Measurements from ENCODE around the gene KIF26B.

DNA sequence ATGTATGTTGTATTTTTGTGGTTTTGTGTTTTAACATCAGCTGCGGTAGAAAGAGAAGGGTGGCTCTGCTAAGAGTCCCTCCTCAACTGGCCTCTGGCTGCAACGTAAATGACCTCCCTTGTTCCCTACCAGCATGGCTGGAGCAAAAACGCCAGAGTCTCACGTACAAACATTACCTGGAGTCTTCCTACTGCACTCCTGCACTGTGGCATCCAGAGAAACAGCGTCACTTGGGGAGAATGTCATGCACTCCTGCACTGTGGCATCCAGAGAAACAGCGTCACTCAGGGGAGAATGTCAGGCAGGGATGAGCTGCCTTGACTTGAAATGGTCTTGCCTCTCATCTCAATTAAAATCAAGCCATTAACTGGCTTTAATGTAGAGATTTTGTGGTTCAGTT, 314.2 kb downstream of the KIF26B start:
- TF ChIP-seq, protein P1, sequence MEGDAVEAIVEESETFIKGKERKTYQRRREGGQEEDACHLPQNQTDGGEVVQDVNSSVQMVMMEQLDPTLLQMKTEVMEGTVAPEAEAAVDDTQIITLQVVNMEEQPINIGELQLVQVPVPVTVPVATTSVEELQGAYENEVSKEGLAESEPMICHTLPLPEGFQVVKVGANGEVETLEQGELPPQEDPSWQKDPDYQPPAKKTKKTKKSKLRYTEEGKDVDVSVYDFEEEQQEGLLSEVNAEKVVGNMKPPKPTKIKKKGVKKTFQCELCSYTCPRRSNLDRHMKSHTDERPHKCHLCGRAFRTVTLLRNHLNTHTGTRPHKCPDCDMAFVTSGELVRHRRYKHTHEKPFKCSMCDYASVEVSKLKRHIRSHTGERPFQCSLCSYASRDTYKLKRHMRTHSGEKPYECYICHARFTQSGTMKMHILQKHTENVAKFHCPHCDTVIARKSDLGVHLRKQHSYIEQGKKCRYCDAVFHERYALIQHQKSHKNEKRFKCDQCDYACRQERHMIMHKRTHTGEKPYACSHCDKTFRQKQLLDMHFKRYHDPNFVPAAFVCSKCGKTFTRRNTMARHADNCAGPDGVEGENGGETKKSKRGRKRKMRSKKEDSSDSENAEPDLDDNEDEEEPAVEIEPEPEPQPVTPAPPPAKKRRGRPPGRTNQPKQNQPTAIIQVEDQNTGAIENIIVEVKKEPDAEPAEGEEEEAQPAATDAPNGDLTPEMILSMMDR (IDR thresholded peaks at IDR 0.05; ENCODE audit: low read length): no peak
- no peak for TF ChIP-seq EZH2 (IDR thresholded peaks at IDR 0.05; ENCODE audit: borderline replicate concordance, low read length)
